T-cell (primary cell): ENCODE data around the gene ASPN. TPM values are rescaled to one million over a fixed set of nuclear protein-coding genes. Genes with fewer than 3 reads are reported as not detected.
"Not testable (repeated sequence)": the region's sequence is repeated elsewhere in the genome, so short reads cannot be mapped to it uniquely, and the experiment has no call there.

Source experiments
- ATAC-seq, 4 experiments: fragments of 200-7000 bp in 3 of 4; fragments of 150-1000 bp in 1 of 4; cut with Tn5 transposase; replicated peaks in 1 of 4; 1 replicate in 3 of 4; 2 replicates in 1 of 4; pipeline ENCODE4 v1.10.0; 2021; ENCODE audit warnings: moderate library complexity in 3 of 4, mild to moderate bottlenecking in 2 of 4, moderate number of reproducible peaks in 1 of 4
- CTCF ChIA-PET, 2 donors: fragments of 300-600 bp; sonication (Branson Sonifier 250); formaldehyde crosslinking; loops; one replicate each; lab custom pipeline; 2022; ENCODE audit warnings: antibody characterized with exemption in 2 of 2; lab: Charles Lee
- POLR2A ChIA-PET, 2 donors: fragments of 300-600 bp; sonication (Branson Sonifier 250); formaldehyde crosslinking; loops; one replicate each; lab custom pipeline; 2022; ENCODE audit warnings: antibody characterized with exemption in 2 of 2; lab: Charles Lee
- DNase-seq, 35 experiments: peaks; one replicate each; pipeline versions ENCODE4 v3.0.0 to v3.0.0-alpha.2; 2013 to 2023
- H3K27ac ChIP-seq: one replicate; pipeline ENCODE4 v1.5.1; 2013; ENCODE audit warnings: low read length
- H3K27me3 ChIP-seq, 2 experiments: replicated peaks in 1 of 2; 1 replicate in 1 of 2; 2 replicates in 1 of 2; pipeline versions ENCODE4 v1.6.1 to v1.7.0; 2013; ENCODE audit warnings: low read length in 1 of 2, mixed read lengths in 1 of 2; ENCODE audit not compliant: control insufficient read depth in 2 of 2, insufficient read depth in 2 of 2; ENCODE audit errors: extremely low read depth in 1 of 2
- H3K36me3 ChIP-seq, 2 donors: 1 replicate in 1 of 2; 2 replicates in 1 of 2; pipeline versions ENCODE4 v1.6.1 to v1.7.0; 2013; ENCODE audit warnings: low read length in 1 of 2; ENCODE audit not compliant: control insufficient read depth in 2 of 2, insufficient read depth in 1 of 2; ENCODE audit errors: extremely low read depth in 1 of 2
- H3K4me1 ChIP-seq, 2 experiments: 1 replicate in 1 of 2; 2 replicates in 1 of 2; pipeline versions ENCODE4 v1.6.1 to v1.7.0; 2013; ENCODE audit warnings: low read length in 2 of 2, mixed read lengths in 1 of 2; ENCODE audit not compliant: insufficient read depth in 2 of 2, control insufficient read depth in 1 of 2; ENCODE audit errors: extremely low read depth in 1 of 2
- H3K4me3 ChIP-seq, 2 donors: 1 replicate in 1 of 2; 2 replicates in 1 of 2; pipeline versions ENCODE4 v1.5.1 to v1.7.0; 2013; ENCODE audit warnings: mild to moderate bottlenecking in 2 of 2, low read length in 1 of 2, moderate library complexity in 1 of 2; ENCODE audit not compliant: control insufficient read depth in 1 of 2; ENCODE audit errors: extremely low read depth in 1 of 2
- H3K9me3 ChIP-seq: 2 replicates; pipeline ENCODE4 v1.7.0; 2013
- H3K27ac Mint-ChIP-seq, 2 donors: one replicate each; pipeline ENCODE4 v1.8.0; 2020 to 2021; ENCODE audit warnings: mild to moderate bottlenecking in 2 of 2, mixed read lengths in 2 of 2
- H3K27me3 Mint-ChIP-seq, 2 donors: one replicate each; pipeline ENCODE4 v1.8.0; 2021 to 2022; ENCODE audit warnings: mixed read lengths in 2 of 2
- H3K36me3 Mint-ChIP-seq: one replicate; pipeline ENCODE4 v1.8.0; 2021; ENCODE audit warnings: mixed read lengths
- H3K4me1 Mint-ChIP-seq, 3 donors: one replicate each; pipeline ENCODE4 v1.8.0; 2020 to 2022; ENCODE audit warnings: mixed read lengths in 3 of 3, mild to moderate bottlenecking in 1 of 3
- H3K4me3 Mint-ChIP-seq, 3 donors: one replicate each; pipeline ENCODE4 v1.8.0; 2020 to 2022; ENCODE audit warnings: mild to moderate bottlenecking in 3 of 3, mixed read lengths in 3 of 3, moderate library complexity in 3 of 3
- H3K9me3 Mint-ChIP-seq, 3 donors: one replicate each; pipeline ENCODE4 v1.8.0; 2020 to 2022; ENCODE audit warnings: mixed read lengths in 3 of 3
- WGBS: methylation state at CpG from one replicate; pipeline ENCODE4 v1.1.5; 2013; ENCODE audit warnings: missing lambda C conversion rate; ENCODE audit not compliant: insufficient coverage; 5-methylcytosine and 5-hydroxymethylcytosine counted together
- total RNA-seq, 35 experiments: library from RNA in 6 of 35; stranded (reverse) in 6 of 35; fragments of 120-200 nt in 1 of 35; gene quantifications; one replicate each; pipeline versions ENCODE4 v1.2.1 to v1.2.4 and lab custom pipeline; 2013 to 2026

Gene ASPN
- total RNA-seq, 5 donors from 2014 or later (not counting 1 experiment from before 2014, with no cell fraction given), result not detected

DNA sequence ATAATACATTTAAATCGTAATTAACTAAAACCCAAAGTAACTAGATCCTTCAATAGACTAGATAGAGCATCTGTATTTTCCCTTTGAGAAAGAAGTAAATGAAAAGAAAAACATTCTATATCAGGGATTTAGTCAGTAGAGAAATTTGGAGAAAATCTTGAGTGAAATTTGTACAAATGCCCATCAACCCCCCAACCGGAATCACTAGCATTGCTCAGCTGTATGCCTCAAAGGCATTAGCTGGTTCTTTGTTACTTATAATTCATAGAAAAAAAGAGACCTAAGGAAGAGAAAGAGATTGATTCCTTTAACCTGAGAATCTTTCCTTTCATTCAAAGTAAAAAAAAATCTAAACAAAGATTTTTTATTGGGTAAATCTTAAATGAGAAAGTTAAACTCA, 58.7 kb downstream of the ASPN start:
- no CpG with 5 or more reads among the region's 2 CpGs for WGBS
- no peaks in the 10 kb centered on the region for H3K4me1 ChIP-seq
- Mint-ChIP-seq H3K27me3 (no peaks in the 10 kb centered on the region), H3K36me3 (peaks cover 5% of the 10 kb centered on the region), H3K27ac (no peak overlapping the region), H3K4me1 (no peaks in the 10 kb centered on the region), H3K9me3 (no peaks in the 10 kb centered on the region), H3K4me3 (no peak overlapping the region)
- no peak overlapping the region for H3K27ac ChIP-seq
- no peaks in the 10 kb centered on the region for H3K27me3 ChIP-seq
- ChIA-PET POLR2A (no interaction called here), CTCF (no interaction called here)
- H3K36me3 ChIP-seq, result no peaks in the 10 kb centered on the region
- H3K4me3 ChIP-seq, result no peak overlapping the region
- H3K9me3 ChIP-seq, result no peaks in the 10 kb centered on the region
- DNase-seq, result no peak
- no peak for ATAC-seq

DNA sequence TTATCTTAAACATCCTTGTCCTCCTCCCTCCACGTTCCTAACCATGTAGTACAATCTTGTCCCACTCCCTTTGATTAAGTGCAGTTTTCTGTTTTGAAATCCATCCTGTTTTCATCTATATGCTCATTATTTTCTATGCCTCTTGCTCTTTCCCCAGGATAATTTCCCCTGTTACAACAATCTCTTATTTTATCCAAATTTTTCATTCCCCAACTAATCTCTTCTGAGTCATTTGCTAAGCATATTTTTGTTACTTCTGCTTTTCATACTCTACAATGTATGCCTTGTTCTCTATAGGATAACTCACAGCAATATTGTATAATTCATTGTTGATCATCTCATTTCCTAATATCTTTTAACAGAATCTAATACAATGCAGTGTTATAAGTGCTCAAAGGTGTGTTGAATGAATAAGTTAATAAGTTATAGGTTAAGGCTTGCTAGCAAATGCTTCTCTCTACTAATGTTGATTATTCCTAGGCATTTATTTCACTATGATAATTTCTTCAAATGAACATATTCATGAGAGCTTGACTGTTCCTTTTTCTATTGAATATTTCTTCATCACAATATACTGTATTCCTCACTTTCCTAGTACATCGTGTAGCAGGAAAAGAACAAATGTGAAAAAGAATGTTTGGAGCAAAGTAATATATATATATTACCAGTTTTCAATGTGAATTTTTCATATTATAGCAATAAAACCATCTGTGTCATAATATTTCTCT, 59.5 kb downstream of the ASPN start:
- no peak for ATAC-seq
- no peaks in the 10 kb centered on the region for H3K27me3 Mint-ChIP-seq
- Histone ChIP-seq H3K27ac (no peak overlapping the region), H3K9me3 (no peaks in the 10 kb centered on the region), H3K4me1 (no peaks in the 10 kb centered on the region), H3K36me3 (no peaks in the 10 kb centered on the region), H3K4me3 (no peak overlapping the region), H3K27me3 (no peaks in the 10 kb centered on the region)
- POLR2A ChIA-PET, result interaction anchor here in 1 of 2 donors (0.6 kb wide), 1 partner anchor 8 kb away, joined by 3 read pairs; no protein-coding TSS in a partner anchor
- DNase-seq, result no peak
- H3K4me1 Mint-ChIP-seq, result no peaks in the 10 kb centered on the region
- WGBS, result 82% methylated on average over 1 of the region's 2 CpGs
- no peak overlapping the region for H3K27ac Mint-ChIP-seq
- no peak overlapping the region for H3K4me3 Mint-ChIP-seq
- CTCF ChIA-PET, result no interaction called here
- no peaks in the 10 kb centered on the region for H3K9me3 Mint-ChIP-seq
- peaks cover 5% of the 10 kb centered on the region for H3K36me3 Mint-ChIP-seq

DNA sequence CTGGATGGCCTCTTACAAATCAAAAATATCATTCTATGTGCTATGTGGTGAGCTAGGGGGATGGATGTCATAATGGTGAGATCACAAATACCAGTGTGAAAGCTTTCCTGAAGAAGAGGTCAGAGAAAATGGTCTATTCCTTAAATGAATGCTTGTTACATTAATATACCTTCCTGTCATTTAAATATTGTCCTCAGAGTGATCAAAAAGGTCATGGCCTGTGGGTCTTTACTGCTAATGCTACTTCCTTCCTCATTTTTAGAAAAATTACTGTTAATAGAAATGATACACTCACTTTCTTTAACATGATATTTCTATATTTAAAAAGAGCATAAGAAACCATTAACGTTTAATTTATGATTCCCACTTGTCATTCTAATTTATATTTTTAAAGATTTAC, 67.7 kb downstream of the ASPN start:
- CTCF ChIA-PET, result no interaction called here
- ATAC-seq (no peak), DNase-seq (no peak)
- Histone ChIP-seq H3K4me1 (no peaks in the 10 kb centered on the region), H3K9me3 (no peaks in the 10 kb centered on the region), H3K27me3 (no peaks in the 10 kb centered on the region), H3K36me3 (no peaks in the 10 kb centered on the region), H3K4me3 (no peak overlapping the region), H3K27ac (no peak overlapping the region)
- WGBS, result no CpG with 5 or more reads among the region's 1 CpG
- Mint-ChIP-seq H3K4me3 (no peak overlapping the region), H3K27ac (no peak overlapping the region), H3K9me3 (peaks cover 0 to 3% (median 0%) of the 10 kb centered on the region in 3 donors), H3K27me3 (no peaks in the 10 kb centered on the region), H3K36me3 (no peaks in the 10 kb centered on the region), H3K4me1 (no peaks in the 10 kb centered on the region)
- POLR2A ChIA-PET, result interaction anchor here in 1 of 2 donors (0.6 kb wide), 1 partner anchor 1035 kb away, joined by 5 read pairs; no protein-coding TSS in a partner anchor

DNA sequence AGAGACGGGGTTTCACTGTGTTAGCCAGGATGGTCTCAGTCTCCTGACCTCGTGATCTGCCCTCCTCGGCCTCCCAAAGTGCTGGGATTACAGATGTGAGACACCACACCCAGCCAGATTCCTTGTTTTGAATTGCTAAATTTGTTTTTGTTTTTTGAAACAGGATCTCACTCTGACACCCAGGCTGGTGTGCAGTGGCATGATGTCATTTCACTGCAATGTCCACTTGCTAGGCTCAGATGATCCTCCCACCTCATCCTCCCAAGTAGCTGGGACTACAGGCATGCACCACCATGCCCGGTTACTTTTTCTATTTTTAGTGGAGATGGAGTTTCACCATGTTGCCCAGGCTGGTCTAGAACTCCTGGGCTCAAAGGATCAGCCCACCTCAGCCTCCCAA, 71.1 kb downstream of the ASPN start:
- H3K36me3 ChIP-seq, H3K27me3 Mint-ChIP-seq, H3K4me1 ChIP-seq, DNase-seq, POLR2A ChIA-PET, H3K9me3 Mint-ChIP-seq, H3K4me3 Mint-ChIP-seq, ATAC-seq, H3K36me3 Mint-ChIP-seq, H3K27ac ChIP-seq, H3K9me3 ChIP-seq, H3K4me3 ChIP-seq, H3K27me3 ChIP-seq, CTCF ChIA-PET, H3K27ac Mint-ChIP-seq: not testable (repeated sequence)
- no CpG with 5 or more reads among the region's 4 CpGs for WGBS
- peaks cover 12 to 13% (median 12%) of the 10 kb centered on the region in 3 donors for H3K4me1 Mint-ChIP-seq

DNA sequence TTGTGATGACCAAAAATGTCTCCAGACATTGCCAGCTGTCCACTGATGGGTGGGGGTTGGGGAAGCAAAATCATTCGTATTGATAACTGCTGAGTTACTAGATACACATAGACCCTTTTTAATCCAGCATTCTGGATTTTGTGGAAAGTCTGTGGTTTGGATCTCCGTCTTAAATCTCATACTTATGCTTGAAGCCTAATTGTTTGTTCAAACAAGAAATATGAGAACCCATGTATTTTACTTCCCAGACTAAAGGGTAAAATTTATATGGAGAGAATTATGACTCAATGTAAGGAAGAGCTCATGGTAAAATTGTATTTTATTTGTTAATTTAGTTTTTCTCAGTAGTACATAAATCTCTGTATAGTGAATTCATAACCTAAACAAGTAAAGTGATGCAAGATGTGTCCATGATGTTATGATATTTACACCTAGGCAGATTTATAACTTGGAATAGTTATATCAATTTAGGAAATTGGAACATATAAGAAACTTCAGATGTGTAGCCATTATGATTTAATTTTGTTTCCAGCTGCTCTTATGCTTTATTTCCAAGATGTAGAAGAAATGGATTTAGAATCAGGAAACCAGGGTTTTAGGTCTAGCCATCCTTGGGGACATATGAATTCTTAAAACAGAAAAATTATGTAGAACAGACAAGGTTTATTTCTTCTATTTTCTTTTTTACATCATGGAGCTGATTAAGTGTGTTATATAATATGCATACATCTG, 73.4 kb downstream of the ASPN start:
- Mint-ChIP-seq H3K36me3 (no peaks in the 10 kb centered on the region), H3K27ac (no peak overlapping the region), H3K4me1 (peaks cover 27 to 28% (median 27%) of the 10 kb centered on the region in 3 donors), H3K27me3 (no peaks in the 10 kb centered on the region), H3K4me3 (no peak overlapping the region), H3K9me3 (peaks cover 0 to 3% (median 0%) of the 10 kb centered on the region in 3 donors)
- no CpG with 5 or more reads among the region's 2 CpGs for WGBS
- POLR2A ChIA-PET, result no interaction called here
- no peak for DNase-seq
- Histone ChIP-seq H3K4me1 (peaks cover 14 to 25% of the 10 kb centered on the region in 2 experiments), H3K27ac (no peak overlapping the region), H3K27me3 (no peaks in the 10 kb centered on the region), H3K36me3 (no peaks in the 10 kb centered on the region), H3K9me3 (no peaks in the 10 kb centered on the region), H3K4me3 (no peak overlapping the region)
- CTCF ChIA-PET, result interaction anchor here in 1 of 2 donors (0.6 kb wide), 1 partner anchor 82 kb away, joined by 3 read pairs; no protein-coding TSS in a partner anchor
- ATAC-seq, result no peak

DNA sequence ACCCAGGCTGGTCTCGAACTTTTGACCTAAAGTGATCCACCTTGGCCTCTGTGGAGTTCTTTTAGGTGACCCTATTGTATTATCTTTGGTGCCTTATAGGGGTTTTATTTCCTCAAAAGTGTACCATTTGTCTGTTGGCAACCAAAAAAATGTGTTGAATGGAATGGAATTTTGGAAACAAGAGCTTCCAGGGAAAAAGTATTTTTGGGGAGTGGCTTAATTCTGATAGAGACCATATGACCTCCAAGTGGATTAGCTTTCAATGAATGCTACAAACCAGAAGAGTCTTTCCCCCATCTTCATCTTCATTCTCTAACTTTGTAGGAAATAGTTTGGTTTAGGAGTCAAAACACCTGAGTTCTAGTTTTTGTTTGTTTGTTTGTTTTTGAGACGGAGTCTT, 74.5 kb downstream of the ASPN start:
- POLR2A ChIA-PET, result no interaction called here

More for the DNA sequence above, 74.5 kb downstream of the ASPN start:
- H3K36me3 Mint-ChIP-seq, result no peaks in the 10 kb centered on the region
- CTCF ChIA-PET, result no interaction called here
- H3K27me3 ChIP-seq, result no peaks in the 10 kb centered on the region
- H3K9me3 Mint-ChIP-seq, result peaks cover 0 to 3% (median 0%) of the 10 kb centered on the region in 3 donors
- no peak overlapping the region for H3K27ac ChIP-seq
- ATAC-seq (no peak), DNase-seq (no peak)
- H3K27ac Mint-ChIP-seq, result no peak overlapping the region
- H3K36me3 ChIP-seq, result no peaks in the 10 kb centered on the region
- H3K4me3 ChIP-seq, result no peak overlapping the region
- no peak overlapping the region for H3K4me3 Mint-ChIP-seq
- WGBS, result 100% methylated on average over 1 of the region's 2 CpGs
- H3K4me1 Mint-ChIP-seq, result peaks cover 29 to 30% (median 29%) of the 10 kb centered on the region in 3 donors
- H3K9me3 ChIP-seq, result no peaks in the 10 kb centered on the region
- no peaks in the 10 kb centered on the region for H3K27me3 Mint-ChIP-seq
- peaks cover 14 to 26% of the 10 kb centered on the region in 2 experiments for H3K4me1 ChIP-seq
